GM12875 (cell line): ENCODE measurements around the gene ETHE1.

Experiments
- H3K4me3 ChIP-seq: one replicate; pipeline ENCODE4 v1.5.1; 2011; ENCODE audit warnings: low read depth, low read length, control low read depth
- TF ChIP-seq, protein P1 (sequence below): IDR thresholded peaks from 2 replicates; pipeline ENCODE4 v1.5.1; 2011; ENCODE audit warnings: low read depth, mild to moderate bottlenecking, control low read depth, inconsistent platforms, low read length, moderate library complexity, borderline replicate concordance; ENCODE audit not compliant: insufficient read depth

Gene ETHE1

GRCh38 chr19:43457809-43458208 lies 69.2 kb downstream of the ETHE1 start:
- no peak overlapping the region for H3K4me3 ChIP-seq
- TF ChIP-seq, protein P1, sequence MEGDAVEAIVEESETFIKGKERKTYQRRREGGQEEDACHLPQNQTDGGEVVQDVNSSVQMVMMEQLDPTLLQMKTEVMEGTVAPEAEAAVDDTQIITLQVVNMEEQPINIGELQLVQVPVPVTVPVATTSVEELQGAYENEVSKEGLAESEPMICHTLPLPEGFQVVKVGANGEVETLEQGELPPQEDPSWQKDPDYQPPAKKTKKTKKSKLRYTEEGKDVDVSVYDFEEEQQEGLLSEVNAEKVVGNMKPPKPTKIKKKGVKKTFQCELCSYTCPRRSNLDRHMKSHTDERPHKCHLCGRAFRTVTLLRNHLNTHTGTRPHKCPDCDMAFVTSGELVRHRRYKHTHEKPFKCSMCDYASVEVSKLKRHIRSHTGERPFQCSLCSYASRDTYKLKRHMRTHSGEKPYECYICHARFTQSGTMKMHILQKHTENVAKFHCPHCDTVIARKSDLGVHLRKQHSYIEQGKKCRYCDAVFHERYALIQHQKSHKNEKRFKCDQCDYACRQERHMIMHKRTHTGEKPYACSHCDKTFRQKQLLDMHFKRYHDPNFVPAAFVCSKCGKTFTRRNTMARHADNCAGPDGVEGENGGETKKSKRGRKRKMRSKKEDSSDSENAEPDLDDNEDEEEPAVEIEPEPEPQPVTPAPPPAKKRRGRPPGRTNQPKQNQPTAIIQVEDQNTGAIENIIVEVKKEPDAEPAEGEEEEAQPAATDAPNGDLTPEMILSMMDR, result no peak
